ENCODE results near the gene LHCGR. TPM values are rescaled to one million over a fixed set of nuclear protein-coding genes. Genes with fewer than 3 reads are reported as not detected.

LHCGR gene
- total RNA-seq, 4 donors from 2014 or later = 0.75 to 2.7 (median 1.7) TPM

DNA sequence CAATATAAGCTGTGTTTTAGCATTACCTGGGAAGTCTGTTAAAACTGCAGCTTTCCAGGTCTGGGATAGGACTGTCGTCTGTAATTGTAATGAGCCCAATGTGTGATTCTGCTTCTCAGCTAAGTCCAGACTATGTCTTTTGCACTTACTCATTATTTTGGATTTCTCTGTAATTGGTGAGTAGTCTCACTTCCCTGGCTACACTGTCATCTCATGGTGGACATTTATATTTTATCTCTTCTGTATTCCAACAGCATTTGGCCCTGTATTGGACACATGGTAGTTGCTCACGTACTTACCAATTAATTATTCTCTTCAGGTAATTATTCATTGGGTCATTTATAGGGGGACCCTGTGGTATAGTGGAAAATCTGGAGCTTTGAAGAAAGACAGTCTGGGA lies 28.0 kb downstream of the LHCGR start:
- TF ChIP-seq, protein P1, sequence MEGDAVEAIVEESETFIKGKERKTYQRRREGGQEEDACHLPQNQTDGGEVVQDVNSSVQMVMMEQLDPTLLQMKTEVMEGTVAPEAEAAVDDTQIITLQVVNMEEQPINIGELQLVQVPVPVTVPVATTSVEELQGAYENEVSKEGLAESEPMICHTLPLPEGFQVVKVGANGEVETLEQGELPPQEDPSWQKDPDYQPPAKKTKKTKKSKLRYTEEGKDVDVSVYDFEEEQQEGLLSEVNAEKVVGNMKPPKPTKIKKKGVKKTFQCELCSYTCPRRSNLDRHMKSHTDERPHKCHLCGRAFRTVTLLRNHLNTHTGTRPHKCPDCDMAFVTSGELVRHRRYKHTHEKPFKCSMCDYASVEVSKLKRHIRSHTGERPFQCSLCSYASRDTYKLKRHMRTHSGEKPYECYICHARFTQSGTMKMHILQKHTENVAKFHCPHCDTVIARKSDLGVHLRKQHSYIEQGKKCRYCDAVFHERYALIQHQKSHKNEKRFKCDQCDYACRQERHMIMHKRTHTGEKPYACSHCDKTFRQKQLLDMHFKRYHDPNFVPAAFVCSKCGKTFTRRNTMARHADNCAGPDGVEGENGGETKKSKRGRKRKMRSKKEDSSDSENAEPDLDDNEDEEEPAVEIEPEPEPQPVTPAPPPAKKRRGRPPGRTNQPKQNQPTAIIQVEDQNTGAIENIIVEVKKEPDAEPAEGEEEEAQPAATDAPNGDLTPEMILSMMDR (IDR thresholded peaks at IDR 0.05; ENCODE audit: low read depth) = no peak

DNA sequence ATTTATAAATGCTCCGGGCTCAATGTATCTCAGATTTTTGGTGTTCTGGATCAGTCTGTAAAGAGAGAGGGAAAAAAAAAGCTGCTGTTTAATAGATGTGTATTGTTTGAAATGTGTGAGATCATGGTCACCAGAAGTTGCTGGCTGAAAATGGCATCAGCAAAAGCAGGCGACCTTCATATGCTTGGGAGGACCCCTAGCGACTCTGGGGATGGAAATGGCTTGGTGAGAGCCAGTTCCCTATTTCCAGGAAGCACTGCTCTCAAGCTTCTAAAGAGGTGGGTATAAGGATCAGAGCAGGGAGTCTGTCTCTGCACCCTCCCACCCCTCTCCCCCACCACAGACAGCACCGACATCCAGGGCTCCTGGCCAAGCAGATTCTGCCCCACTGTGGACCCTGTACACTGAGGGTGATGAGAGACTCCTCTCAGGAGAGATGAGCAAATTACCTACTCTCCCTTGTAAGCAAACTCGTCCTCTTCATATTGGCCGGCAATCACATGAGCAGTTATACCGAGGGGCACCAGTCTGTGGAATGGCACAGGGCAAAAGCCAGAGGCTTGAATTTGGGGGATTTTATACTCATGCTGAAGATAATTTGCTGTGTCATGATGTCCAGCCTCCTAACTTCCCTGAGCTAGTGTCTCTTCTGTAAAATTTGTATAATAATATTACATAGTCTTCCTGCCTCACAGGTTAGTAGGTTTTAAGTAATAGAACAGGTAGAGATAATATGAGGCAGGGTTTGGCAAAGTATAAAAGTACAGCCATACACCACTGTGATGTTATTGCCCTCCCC lies 29.6 kb downstream of the LHCGR start:
- TF ChIP-seq, protein P1 (IDR thresholded peaks at IDR 0.05; ENCODE audit: low read depth) = no peak

DNA sequence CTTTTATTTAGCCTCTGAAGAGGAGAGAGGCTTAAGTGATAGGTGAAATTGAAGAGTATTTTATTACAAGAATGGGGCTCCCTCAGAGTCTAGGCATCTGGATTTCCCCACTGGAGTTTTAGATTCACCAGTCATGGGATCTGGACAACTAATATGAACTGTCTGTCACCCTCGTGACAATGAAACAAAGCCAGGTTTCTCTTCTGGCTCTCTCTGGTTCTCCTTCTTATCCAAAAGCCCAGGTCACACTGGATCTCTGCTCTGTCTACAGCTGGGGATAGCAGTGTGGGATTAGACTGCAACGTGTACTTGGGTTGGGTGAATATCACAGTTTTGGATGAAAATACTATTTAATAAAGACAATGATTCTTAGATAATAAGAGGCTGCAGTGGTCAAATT lies 31.2 kb downstream of the LHCGR start:
- TF ChIP-seq, protein P1 (IDR thresholded peaks at IDR 0.05; ENCODE audit: low read depth) = no peak

GRCh38 chr2:48723129-48723528 lies 32.4 kb downstream of the LHCGR start:
- TF ChIP-seq, protein P1 (IDR thresholded peaks at IDR 0.05; ENCODE audit: low read depth) = no peak

GRCh38 chr2:48722391-48722790 lies 33.1 kb downstream of the LHCGR start:
- TF ChIP-seq, protein P1 (IDR thresholded peaks at IDR 0.05; ENCODE audit: low read depth) = no peak

DNA sequence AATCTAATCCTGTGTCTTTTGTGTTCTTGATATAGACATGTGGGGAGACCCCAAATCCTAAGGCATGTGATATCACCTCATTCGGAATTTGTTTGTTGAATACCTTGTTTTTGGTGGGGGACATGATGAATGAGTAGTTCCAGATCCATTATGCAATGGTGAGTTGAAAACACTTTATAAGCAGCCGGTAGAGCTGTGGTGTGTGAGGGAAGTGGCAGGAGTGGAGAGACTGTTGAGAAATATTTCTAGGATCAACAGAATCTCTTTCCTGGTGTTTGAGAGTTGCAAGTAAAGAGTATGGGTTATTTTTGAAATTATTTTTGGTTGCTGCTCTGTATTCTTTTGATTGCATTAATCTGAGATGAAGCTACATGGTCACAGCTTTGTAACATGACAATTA lies 34.4 kb downstream of the LHCGR start:
- TF ChIP-seq, protein P1 (IDR thresholded peaks at IDR 0.05; ENCODE audit: low read depth) = no peak

DNA sequence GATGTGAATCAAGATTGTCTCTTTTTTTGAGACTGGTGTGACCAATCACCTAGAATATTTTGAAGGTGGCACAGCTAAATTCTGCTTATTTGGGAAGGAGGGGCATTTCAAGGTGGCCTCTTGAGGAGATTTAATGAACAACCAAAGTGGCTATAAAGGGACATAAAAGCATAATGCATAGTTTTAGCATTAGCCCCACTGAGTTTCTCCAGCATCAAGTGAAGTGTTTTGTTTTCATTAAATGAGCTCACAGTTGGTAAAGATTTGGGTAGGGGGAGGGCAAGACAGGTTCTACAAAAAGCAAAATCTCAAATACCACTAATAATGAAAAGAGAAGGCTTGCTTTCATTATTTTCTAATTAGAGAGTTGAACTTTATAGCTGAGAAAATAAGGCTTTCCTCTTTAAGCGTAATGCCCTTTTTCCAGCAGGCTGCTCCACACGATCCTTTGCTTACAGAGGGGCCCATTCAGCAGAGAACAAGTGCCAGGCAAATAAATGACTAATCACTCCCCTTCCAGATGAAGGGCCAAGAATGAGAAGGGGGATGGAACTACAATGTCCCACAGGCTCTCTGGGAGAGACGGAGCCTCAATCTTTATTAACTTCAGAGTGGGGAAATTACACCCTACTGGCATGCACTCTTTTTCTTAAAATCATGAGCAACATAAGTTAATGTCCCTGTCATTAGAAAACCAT lies 35.9 kb downstream of the LHCGR start:
- TF ChIP-seq, protein P1 (IDR thresholded peaks at IDR 0.05; ENCODE audit: low read depth) = no peak

All from subcutaneous adipose tissue (tissue), 4 donors.